Hepatocyte (in vitro differentiated cells): ENCODE measurements around the gene TMEM19. TPM values are rescaled to one million over a fixed set of nuclear protein-coding genes. Genes with fewer than 3 reads are reported as not detected.

Experiments used
- DNase-seq: peaks from one replicate; pipeline ENCODE4 v3.0.0-alpha.2; 2016; ENCODE audit warnings: low spot score
- H2AFZ ChIP-seq: fragments of 200-600 bp; sonication (generic); 2 replicates; pipeline ENCODE4 v1.6.0; 2016; ENCODE audit warnings: antibody characterized with exemption, mild to moderate bottlenecking
- H3K27ac ChIP-seq: fragments of 200-600 bp; sonication (generic); 2 replicates; pipeline ENCODE4 v1.5.1; 2016; ENCODE audit warnings: mild to moderate bottlenecking
- H3K27me3 ChIP-seq: fragments of 200-600 bp; sonication (generic); 2 replicates; pipeline ENCODE4 v1.6.1; 2016
- H3K36me3 ChIP-seq: fragments of 200-600 bp; sonication (generic); replicated peaks from 2 replicates; pipeline ENCODE4 v1.5.1; 2016; ENCODE audit warnings: low read depth; ENCODE audit not compliant: insufficient read depth
- H3K4me1 ChIP-seq: fragments of 200-600 bp; sonication (generic); 2 replicates; pipeline ENCODE4 v1.5.1; 2016; ENCODE audit warnings: mild to moderate bottlenecking, moderate library complexity; ENCODE audit not compliant: insufficient read depth
- H3K4me2 ChIP-seq: fragments of 200-600 bp; sonication (generic); 2 replicates; pipeline ENCODE4 v1.6.0; 2016
- H3K4me3 ChIP-seq: fragments of 200-600 bp; sonication (generic); 2 replicates; pipeline ENCODE4 v1.5.1; 2016; ENCODE audit warnings: mild to moderate bottlenecking
- H3K79me2 ChIP-seq: fragments of 200-600 bp; sonication (generic); 2 replicates; pipeline ENCODE4 v1.6.0; 2017; ENCODE audit warnings: mild to moderate bottlenecking
- H3K9me2 ChIP-seq: fragments of 200-600 bp; sonication (generic); replicated peaks from 2 replicates; pipeline ENCODE4 v1.6.0; 2017; ENCODE audit warnings: mild to moderate bottlenecking; ENCODE audit not compliant: insufficient read depth
- H3K9me3 ChIP-seq: fragments of 200-600 bp; sonication (generic); 2 replicates; pipeline ENCODE4 v1.5.1; 2016; ENCODE audit warnings: low read depth, mild to moderate bottlenecking
- H4K20me1 ChIP-seq: fragments of 200-600 bp; sonication (generic); 2 replicates; pipeline ENCODE4 v1.6.0; 2016; ENCODE audit warnings: mild to moderate bottlenecking; ENCODE audit not compliant: insufficient read depth, poor library complexity, severe bottlenecking
- CTCF ChIP-seq: fragments of 200-600 bp; sonication (generic); IDR thresholded peaks from 2 replicates; pipeline ENCODE4 v1.5.1; 2016; ENCODE audit warnings: antibody characterized with exemption, mild to moderate bottlenecking; ENCODE audit not compliant: poor library complexity
- EZH2 ChIP-seq: fragments of 200-600 bp; sonication (generic); IDR thresholded peaks from 2 replicates; pipeline ENCODE4 v1.6.1; 2016; ENCODE audit warnings: antibody characterized with exemption, mild to moderate bottlenecking, borderline replicate concordance
- EZH2phosphoT487 ChIP-seq: fragments of 200-600 bp; sonication (generic); IDR thresholded peaks from one replicate; pipeline ENCODE4 v1.6.1; 2018; ENCODE audit warnings: antibody characterized with exemption, mild to moderate bottlenecking, low read depth, moderate library complexity; ENCODE audit not compliant: unreplicated experiment, severe bottlenecking
- WGBS: methylation state at CpG from one replicate; pipeline ENCODE4 v1.1.6; 2016; ENCODE audit warnings: low lambda C conversion rate; ENCODE audit errors: missing lambda C conversion rate; 5-methylcytosine and 5-hydroxymethylcytosine counted together
- polyA plus RNA-seq: library from polyadenylated mRNA; unstranded; fragments of >200 nt; fragmentation: Nextera tagmentation; extraction: Ambion mirVana; gene quantifications from 2 replicates; pipeline ENCODE4 v1.2.1, GENCODE V29; 2016
- total RNA-seq: library from RNA; depleted of rRNA; stranded (reverse); fragments of >200 nt; gene quantifications from 2 replicates; pipeline ENCODE4 v1.2.3, GENCODE V29; 2014

TMEM19 gene
- total RNA-seq (24.8 and 28.2 TPM in 2 replicates), polyA plus RNA-seq (19.4 and 24.1 TPM in 2 replicates)

- H3K27me3 ChIP-seq: no peaks in the 10 kb centered on the region
- under 1% methylated on average over 54 of the region's 63 CpGs for WGBS
- peaks cover 22% of the 10 kb centered on the region for H3K79me2 ChIP-seq
- H3K9me2 ChIP-seq: no peaks in the 10 kb centered on the region
- DNase-seq: peak; percentile 95
- TF ChIP-seq EZH2phosphoT487 (no peak), CTCF (peak; percentile 44)
- H3K27ac ChIP-seq: peak within 1 kb of the TSS; percentile 82
- H4K20me1 ChIP-seq: no peaks in the 10 kb centered on the region
- peaks cover 14% of the 10 kb centered on the region for H3K4me1 ChIP-seq
- peak within 1 kb of the TSS; percentile 83 for H2AFZ ChIP-seq
- no peaks in the 10 kb centered on the region for H3K9me3 ChIP-seq
- no peaks in the 10 kb centered on the region for H3K36me3 ChIP-seq
- peak within 1 kb of the TSS; percentile 85 for H3K4me2 ChIP-seq
- H3K4me3 ChIP-seq: peak within 1 kb of the TSS; percentile 50
Measured at GRCh38 chr12:71685914-71686657, at the start of gene TMEM19. Gene TMEM19 (plus strand): TSS chr12:71686082. CDS start chr12:71686681, 599 bp downstream.

DNA sequence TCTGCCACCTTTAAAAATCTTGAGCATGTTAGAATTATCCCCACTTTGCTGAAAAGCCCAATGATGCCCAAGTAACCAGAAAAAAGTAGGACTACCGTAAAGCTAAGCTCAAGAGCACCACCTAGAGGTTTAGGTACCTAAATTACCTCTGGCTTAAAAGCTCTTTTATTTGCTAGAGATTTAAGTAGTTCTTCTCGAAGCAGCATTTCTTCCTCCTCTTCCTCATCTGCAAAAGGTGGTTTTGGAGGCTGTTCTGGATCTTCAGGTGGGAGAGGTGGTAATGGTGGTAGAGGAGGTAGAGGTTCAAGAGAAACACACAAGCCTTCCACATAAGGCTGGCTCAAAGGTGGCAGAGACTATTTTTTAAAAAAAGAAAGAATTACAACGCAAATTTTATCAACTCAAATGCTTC lies 49.2 kb upstream of the TMEM19 start:
- Histone ChIP-seq H3K36me3 (no peaks in the 10 kb centered on the region), H3K4me2 (no peak overlapping the region), H3K9me2 (no peaks in the 10 kb centered on the region), H2AFZ (no peak overlapping the region), H4K20me1 (no peaks in the 10 kb centered on the region), H3K27me3 (no peaks in the 10 kb centered on the region), H3K4me1 (no peaks in the 10 kb centered on the region), H3K4me3 (no peak overlapping the region), H3K9me3 (no peaks in the 10 kb centered on the region), H3K79me2 (peaks cover 6% of the 10 kb centered on the region), H3K27ac (no peak overlapping the region)
- peak; percentile 87 for DNase-seq
- WGBS: 37% methylated on average over 3 of the region's 3 CpGs
- peak; percentile 71 for TF ChIP-seq CTCF
- TF ChIP-seq EZH2: no peak

DNA sequence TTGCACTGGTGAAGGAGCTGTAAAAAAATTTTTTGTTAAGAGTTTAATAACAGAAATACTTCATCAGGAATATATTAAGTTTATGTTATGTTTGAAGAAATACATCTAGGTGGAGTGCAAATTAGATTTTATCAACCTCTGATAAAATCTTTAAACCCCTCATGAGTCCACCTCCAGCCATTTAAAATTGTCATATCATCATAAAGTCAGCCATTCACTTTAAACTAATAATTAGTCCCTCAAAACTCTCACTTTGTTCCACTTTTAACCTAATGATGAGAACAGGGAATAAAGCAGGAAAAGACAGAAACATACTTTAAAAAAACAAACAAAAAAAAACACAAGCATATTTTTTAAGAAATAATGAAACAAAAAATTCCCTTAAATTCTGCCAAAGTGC lies 47.4 kb upstream of the TMEM19 start:
- no peak overlapping the region for H2AFZ ChIP-seq
- H3K9me3 ChIP-seq: no peaks in the 10 kb centered on the region
- no peaks in the 10 kb centered on the region for H3K4me1 ChIP-seq
- H3K4me3 ChIP-seq: no peak overlapping the region
- DNase-seq: no peak
- TF ChIP-seq EZH2 (no peak), EZH2phosphoT487 (no peak), CTCF (no peak)
- H3K27me3 ChIP-seq: no peaks in the 10 kb centered on the region
- peaks cover 8% of the 10 kb centered on the region for H3K79me2 ChIP-seq
- no peak overlapping the region for H3K27ac ChIP-seq
- H3K4me2 ChIP-seq: no peak overlapping the region
- H3K36me3 ChIP-seq: no peaks in the 10 kb centered on the region
- H4K20me1 ChIP-seq: no peaks in the 10 kb centered on the region
- H3K9me2 ChIP-seq: no peaks in the 10 kb centered on the region
